ENCODE measurements around the gene CDYL2. TPM values are rescaled to one million over a fixed set of nuclear protein-coding genes. Genes with fewer than 3 reads are reported as not detected.
"Not testable (repeated sequence)": the region's sequence is repeated elsewhere in the genome, so short reads cannot be mapped to it uniquely, and the experiment has no call there.

The CDYL2 gene
- total RNA-seq, 3 donors from 2014 or later, result 6.3 to 8.9 (median 7.5) TPM

DNA sequence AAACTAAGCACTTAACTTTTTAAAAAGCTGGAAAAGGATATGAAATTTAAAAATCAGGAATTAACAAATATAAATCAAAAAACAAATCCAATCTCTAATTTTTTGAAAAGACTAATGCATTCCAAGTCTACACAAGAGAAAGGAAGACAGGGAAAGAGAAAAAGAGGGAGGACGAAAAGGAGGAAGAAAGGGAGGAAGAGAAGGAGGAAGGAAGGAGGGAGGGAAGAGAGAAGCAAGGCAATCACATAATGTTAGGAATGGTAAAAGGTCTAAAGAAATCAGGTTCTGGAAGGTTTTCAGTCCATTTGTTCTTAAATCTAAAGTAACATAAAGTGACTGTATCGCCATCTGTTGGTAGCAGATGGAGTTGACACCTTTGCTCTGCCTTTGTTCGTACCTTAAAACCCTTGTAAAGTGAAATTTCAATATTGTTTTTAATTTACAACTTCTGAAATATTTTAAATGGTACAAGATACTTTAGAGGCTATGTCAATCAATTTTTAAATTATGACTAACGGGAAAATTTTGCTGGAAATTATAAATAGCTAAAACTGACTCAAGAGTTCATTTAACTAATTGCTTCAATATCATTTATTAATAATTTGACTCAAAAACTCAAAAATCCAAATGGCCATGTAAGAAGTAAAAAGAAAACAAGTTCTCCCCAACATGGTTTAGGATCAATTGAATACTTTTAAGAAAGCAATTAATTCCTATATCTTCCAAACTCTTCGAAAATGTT lies 20.4 kb upstream of the CDYL2 start:
- intact Hi-C loops (cut with DNase I, micrococcal nuclease), result no loop called here

DNA sequence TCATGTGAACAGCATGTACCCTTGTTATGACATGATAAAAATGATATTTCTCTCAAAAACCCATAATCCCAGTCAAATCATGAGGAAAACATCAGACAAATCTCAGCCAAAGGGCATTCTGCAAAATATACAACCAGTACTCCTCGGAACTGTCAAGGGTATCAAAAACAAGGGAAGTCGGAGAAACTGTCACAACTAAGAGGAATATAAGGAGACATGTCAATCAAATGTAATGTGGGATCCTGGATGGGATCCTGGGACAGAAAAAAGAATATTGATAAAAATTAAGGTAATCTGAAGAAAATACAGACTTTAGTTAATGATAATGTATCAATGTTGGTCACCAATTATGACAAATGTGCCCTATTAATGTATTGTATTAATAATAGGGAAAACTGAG lies 15.6 kb upstream of the CDYL2 start:
- no peaks in the 10 kb centered on the region for H3K9me3 ChIP-seq
- intact Hi-C loops (cut with DNase I, micrococcal nuclease), result no loop called here
- no peak overlapping the region for H3K4me3 ChIP-seq
- H3K36me3 ChIP-seq (ENCODE audit: low read depth), result no peaks in the 10 kb centered on the region
- DNase-seq (no peak), ATAC-seq (no peak)
- no peaks in the 10 kb centered on the region for H3K4me1 ChIP-seq (ENCODE audit: low read depth)
- TF ChIP-seq, protein P1, sequence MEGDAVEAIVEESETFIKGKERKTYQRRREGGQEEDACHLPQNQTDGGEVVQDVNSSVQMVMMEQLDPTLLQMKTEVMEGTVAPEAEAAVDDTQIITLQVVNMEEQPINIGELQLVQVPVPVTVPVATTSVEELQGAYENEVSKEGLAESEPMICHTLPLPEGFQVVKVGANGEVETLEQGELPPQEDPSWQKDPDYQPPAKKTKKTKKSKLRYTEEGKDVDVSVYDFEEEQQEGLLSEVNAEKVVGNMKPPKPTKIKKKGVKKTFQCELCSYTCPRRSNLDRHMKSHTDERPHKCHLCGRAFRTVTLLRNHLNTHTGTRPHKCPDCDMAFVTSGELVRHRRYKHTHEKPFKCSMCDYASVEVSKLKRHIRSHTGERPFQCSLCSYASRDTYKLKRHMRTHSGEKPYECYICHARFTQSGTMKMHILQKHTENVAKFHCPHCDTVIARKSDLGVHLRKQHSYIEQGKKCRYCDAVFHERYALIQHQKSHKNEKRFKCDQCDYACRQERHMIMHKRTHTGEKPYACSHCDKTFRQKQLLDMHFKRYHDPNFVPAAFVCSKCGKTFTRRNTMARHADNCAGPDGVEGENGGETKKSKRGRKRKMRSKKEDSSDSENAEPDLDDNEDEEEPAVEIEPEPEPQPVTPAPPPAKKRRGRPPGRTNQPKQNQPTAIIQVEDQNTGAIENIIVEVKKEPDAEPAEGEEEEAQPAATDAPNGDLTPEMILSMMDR (IDR thresholded peaks at IDR 0.05), result no peak

More for the DNA sequence above, 20.4 kb upstream of the CDYL2 start:
- peak; percentile 58 for ATAC-seq
- no peaks in the 10 kb centered on the region for H3K9me3 ChIP-seq
- no peaks in the 10 kb centered on the region for H3K36me3 ChIP-seq (ENCODE audit: low read depth)
- no peaks in the 10 kb centered on the region for H3K4me1 ChIP-seq (ENCODE audit: low read depth)
- H3K4me3 ChIP-seq, result no peak overlapping the region
- TF ChIP-seq, protein P1 (IDR thresholded peaks at IDR 0.05), result peak; percentile 71
- peak in 1 of 3 donors; percentile 76 for DNase-seq

DNA sequence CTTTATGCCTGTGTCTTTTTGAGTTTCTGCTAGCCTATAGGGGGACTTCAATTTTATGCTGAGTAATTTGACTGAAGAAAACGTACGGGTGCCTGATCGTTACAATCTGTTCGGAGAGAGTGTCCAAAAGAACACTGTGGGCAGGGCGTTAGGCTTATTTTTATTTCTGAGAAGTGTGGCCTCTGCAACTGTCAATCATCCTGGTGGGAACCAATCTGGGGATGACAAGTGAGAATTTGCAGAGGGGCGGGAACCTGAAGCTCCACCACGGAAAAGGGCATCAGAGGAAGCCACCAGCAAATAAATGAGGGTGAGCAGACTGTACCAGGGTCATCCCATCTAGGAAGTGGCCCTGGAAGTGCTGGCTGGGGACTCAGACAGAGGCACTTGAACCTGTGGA lies 12.0 kb upstream of the CDYL2 start:
- no peak for DNase-seq
- ATAC-seq, result no peak
- intact Hi-C loops (cut with DNase I, micrococcal nuclease), result no loop called here
- Histone ChIP-seq H3K4me1 (ENCODE audit: low read depth) (no peaks in the 10 kb centered on the region), H3K9me3 (no peaks in the 10 kb centered on the region), H3K36me3 (ENCODE audit: low read depth) (no peaks in the 10 kb centered on the region), H3K4me3 (no peak overlapping the region)
- TF ChIP-seq, protein P1 (IDR thresholded peaks at IDR 0.05), result no peak

DNA sequence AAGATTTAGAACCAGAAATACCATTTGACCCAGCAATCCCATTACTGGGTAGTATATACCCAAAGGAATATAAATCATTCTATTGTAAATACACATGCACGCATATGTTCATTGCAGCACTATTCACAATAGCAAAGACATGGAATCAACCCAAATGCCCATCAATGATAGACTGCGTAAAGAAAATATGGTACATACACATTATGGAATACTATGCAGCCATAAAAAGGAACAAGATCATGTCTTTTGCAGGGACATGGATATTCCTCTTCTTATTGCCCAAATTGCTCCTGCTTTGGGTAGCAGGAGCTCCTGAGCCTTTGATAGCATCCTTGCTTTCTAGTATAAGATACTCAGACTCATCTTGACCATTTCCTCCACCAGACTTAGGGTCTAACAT lies 10.9 kb upstream of the CDYL2 start:
- H3K36me3 ChIP-seq (ENCODE audit: low read depth); H3K4me1 ChIP-seq (ENCODE audit: low read depth); intact Hi-C loops (cut with DNase I, micrococcal nuclease); DNase-seq; ATAC-seq; H3K9me3 ChIP-seq; H3K4me3 ChIP-seq: not testable (repeated sequence)

DNA sequence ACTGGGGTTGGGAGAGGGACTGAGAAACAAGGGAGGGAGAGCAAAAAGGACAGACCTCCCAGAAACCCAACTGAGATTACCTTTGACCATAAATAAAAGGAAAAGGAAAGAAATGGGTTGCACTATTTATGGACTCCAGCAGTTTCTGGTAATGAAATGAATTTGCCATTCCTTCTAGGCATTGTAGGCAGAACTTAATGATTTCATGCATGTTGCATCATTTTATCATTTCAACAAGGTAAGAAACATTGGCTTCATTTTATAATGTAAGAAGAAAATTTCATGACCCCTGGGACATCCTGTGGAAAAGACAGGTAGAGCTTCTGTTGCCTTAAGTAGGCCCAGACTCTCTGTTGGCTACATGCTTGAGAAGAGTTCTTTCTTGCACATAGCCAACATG lies 8.2 kb upstream of the CDYL2 start:
- no peak for ATAC-seq
- intact Hi-C loops (cut with DNase I, micrococcal nuclease), result no loop called here

DNA sequence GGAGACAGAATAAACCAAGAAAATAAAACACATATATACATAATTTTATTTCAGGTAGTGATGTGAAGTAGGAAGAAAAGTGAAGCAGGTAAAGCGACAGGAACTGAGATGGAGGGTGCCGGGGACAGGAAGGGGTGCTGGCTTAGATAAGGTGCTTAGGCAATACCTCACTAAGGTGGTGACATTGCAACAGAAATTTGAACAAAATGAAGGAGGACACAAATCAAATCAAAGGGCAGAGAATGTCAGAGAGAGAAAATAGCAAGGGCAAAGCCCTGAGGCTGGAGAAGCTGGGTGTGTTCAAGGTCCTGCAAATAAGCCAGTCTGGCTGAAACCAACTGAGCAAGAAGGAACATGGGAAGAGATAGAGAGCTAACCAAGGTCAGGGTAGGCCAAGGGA lies 5.0 kb upstream of the CDYL2 start:
- Histone ChIP-seq H3K36me3 (ENCODE audit: low read depth) (no peaks in the 10 kb centered on the region), H3K9me3 (no peaks in the 10 kb centered on the region), H3K4me1 (ENCODE audit: low read depth) (no peaks in the 10 kb centered on the region), H3K4me3 (no peak overlapping the region)
- DNase-seq (no peak), ATAC-seq (no peak)
- TF ChIP-seq, protein P1 (IDR thresholded peaks at IDR 0.05), result no peak
- intact Hi-C loops (cut with DNase I, micrococcal nuclease), result no loop called here

More for the DNA sequence above, 8.2 kb upstream of the CDYL2 start:
- TF ChIP-seq, protein P1 (IDR thresholded peaks at IDR 0.05), result no peak
- Histone ChIP-seq H3K9me3 (no peaks in the 10 kb centered on the region), H3K4me3 (no peak overlapping the region), H3K36me3 (ENCODE audit: low read depth) (no peaks in the 10 kb centered on the region), H3K4me1 (ENCODE audit: low read depth) (no peaks in the 10 kb centered on the region)
- no peak for DNase-seq
